GM19397 (cell line): ENCODE results near the gene DTNA.
A peak's percentile ranks its signal among the peaks of the same experiment; 100 is the strongest.
"Not testable (repeated sequence)": the region's sequence is repeated elsewhere in the genome, so short reads cannot be mapped to it uniquely, and the experiment has no call there.

Experiments used
- ATAC-seq: cut with Tn5 transposase; IDR thresholded peaks from one replicate; pipeline ENCODE4 v1.9.1; 2021; ENCODE audit warnings: mild to moderate bottlenecking, moderate library complexity; ENCODE audit not compliant: unreplicated experiment

The DTNA gene

DNA sequence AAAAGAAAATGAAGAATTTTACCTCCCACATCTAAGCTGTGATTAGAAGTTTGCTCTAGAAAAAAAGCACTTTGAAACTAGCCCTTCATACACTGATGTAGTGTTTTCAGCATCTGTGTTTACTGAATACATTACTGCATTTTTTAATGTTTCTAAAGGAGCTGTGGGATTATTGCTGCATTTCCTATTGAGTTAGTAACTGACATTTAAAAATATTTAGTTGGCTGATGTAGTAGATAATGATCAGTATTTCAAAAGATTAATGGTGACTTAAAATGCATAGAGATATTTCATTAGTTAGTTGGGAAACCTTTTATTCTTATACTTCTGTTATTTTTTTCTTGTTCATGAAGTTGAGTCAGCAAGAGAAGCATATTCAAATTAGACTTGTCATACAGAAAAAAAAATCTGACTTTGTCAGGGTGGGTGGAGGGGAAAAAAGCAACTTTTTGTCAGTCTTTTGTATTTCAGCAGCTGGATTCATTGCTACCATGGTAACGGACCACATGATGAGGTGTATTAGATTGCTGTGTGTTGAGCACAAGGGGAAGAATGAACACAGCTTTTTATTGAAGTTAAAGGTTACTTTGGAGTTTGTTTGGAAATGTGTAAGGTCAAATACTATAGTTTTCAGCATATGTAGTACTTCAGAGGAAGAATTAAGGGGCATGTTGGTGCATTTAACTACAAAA lies at the start of gene DTNA:
Gene DTNA, plus strand, starts transcription at position 549 of the 692 bp plus-strand sequence. CDS start 45,679 bp downstream, outside the sequence.
- ATAC-seq = no peak

DNA sequence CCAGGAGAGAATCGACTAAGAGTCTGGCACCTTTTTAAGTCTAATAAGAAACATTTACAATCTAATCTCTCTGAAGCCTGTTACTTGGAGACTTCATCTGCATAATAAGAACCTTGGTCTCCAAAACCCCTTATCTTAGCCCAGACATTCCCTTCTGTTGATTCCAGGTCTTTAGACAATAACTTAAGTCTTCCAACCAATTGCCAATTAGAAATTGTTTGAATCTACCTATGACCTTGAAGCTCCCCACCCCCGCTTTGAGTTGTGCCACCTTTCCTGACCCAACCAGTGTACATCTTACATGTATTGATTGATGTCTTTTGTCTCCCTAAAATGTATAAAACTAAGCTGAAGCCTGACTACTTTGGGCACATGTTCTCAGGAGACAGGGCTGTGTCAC lies 49.5 kb upstream of the DTNA start:
- no peak for ATAC-seq

DNA sequence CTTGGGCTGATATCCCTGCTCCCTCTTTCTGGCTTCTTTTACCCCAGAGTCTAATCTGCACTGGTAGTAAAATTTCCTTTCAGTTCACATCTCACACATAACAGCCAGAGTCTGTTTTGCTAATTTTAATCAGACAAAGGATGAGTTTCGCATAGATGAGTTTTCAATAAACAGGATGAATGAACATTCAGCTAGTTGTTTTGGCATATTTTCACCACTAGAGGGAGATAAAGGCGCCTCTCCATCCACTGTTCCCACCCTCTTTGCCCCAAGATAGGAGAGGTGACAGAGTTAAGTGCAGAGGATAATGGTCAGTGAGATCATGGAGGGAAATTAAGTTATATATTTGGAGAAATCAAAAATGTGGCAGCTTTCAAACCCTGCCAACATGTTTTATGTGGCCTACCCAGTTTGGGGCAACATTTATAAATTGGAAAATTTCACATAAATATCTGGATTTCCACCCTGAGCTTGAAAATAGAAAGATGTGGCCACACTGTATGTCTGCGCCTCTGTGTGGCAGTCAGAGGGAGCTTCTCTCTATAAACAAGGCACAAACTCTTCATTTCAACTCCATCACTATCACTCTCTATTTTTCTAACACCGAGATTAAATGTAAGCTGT lies 48.5 kb upstream of the DTNA start:
- peak; percentile 81 for ATAC-seq

DNA sequence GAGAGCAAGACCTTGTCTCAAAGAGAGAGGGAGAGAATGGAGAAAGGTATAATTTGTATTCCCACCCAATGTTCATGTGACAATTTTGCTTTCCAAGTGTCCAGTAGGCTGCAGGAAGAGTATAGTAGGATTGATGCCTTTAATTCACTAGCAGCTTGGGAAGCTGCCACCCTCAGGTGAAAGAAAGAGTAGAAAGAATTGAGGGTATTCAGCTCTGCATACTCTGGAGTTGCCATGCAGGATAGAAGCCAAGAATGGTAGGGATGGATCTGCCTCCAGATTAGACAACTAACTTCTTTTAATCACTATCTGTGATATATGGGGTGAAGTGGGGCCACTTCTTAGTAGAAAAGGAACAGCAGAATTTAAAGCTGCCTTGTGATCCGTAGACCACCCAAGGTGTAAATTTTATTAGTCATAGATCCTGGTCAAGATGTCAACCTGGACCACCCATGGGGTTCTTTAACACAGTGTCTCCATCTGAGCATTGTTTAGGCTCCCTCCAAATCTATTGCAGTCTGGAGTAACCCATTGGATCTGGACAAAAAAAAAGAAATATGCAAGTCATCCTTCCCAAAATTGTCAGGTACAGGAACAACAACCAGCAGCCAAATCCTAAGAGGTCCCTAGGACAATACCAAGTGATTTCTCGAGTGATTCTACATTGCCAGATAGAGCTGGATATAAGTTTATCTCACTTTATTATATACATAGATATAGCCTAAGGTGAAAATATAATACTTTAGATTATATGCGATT lies 33.1 kb upstream of the DTNA start:
- no peak for ATAC-seq

DNA sequence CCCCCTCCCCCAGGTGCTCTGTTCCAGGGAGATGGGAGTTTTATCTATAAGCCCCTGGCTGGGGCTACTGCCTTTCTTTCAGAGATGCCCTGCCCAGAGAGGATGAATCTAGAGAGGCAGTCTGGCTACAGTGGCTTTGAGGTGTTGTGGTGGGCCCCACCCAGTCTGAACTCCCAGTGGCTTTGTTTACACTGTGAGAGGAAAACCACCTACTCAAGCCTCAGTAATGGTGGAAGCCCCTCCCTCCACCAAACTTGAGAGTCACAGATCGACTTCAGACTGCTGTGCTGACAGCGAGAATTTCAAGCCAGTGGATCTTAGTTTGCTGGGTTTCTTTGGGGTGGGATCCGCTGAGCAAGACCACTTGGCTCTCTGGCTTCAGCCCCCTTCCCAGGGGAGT lies 20.3 kb upstream of the DTNA start:
- ATAC-seq = not testable (repeated sequence)

DNA sequence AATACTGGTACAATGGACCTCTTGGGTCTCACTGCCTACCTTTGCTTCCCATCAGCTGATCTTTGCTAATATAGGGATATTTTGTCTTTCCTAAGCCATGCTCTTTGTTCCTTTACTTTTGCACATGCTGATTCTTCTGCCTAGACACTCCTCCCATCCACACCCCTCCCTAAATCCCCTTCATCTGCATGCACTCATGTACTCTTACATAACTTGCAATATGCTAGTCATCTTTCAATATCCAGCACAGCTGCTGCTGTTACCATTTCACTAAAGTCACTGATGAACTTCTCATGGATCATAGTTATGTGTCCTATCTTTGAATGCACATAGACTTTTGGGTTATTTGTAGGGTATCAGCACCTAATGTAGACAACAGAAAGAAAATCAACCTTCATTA lies 18.5 kb upstream of the DTNA start:
- no peak for ATAC-seq

DNA sequence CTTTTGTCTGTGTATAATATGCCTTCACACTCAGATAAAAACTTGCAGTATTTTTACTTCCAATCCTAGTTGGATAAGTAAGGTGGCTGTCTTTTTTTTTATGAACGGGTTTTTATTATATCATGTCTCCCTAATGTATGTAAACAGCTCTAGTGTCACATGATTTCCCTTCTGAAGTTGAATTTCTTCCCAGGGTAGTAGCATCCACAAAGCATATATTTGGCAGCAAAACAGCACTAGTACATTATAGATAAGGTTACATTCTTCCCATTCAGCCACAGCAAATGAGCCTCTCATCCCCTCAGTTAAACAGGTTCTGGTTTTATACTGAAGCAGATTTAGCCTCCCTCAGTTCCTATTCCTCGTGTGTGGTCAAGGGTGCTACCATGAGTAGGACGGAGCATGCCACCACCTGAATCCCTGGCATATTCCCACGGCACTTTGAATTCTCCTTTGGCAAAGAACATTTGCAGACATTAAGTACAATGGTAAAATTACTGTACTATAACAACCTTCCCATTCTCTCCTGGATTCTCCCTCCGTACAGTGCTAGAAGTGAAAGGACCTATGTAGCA lies 15.4 kb upstream of the DTNA start:
- ATAC-seq = no peak

DNA sequence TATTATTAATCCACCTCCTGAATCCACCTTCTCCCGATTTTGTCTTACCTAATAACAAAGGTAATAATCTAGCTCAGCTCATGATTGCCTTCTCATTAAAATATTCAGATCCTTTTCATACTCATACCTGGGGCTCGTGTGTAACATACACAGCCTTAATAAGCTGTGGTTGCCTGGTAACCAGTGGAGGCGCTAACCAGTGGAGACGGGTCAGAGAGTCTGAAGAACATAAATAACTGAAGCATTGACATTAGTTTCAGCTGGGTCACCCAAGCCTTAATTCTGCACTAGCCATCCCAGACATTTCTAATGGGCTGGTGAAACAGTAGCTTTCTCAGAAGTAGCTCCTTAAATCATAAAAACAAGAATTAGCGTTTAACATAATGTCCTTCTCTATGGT lies 14.8 kb upstream of the DTNA start:
- ATAC-seq = no peak

DNA sequence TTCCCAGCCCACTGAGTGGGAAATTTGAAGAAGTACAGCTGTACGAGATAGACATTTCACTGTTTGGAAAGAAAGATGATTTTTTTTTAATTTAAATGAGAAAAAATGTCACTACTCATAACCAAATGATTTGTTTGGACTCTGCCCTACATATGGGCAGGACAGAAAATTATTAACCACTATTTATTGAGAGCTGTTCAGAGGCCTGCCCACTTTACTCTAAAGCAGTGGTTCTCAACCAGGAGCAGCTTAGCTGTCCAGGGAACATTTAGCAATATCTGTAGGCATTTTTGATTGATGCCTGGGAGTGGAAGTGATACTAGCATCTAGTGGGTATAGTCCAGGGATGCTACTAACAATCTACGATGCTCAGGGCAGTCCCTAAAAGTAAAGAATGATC lies 13.4 kb upstream of the DTNA start:
- ATAC-seq = no peak

DNA sequence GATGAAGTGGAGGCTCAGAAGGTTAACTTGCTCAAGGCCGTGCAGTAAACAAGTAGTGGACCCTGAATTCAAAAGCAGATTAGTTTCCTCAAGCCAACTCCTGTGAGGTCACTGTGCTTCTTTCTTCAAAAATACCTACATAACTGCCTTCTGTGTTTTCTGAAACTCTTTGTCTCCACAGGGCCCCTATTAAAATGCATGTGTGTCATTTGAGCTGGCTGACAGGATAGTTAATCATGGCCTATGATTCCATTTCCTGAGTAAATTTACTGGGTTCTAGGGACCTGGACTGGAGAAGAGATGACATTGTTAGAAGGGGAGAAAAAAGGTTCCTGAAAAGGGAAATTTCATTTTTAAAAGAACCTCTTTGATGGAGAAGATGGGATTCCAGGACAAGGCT lies 12.9 kb upstream of the DTNA start:
- no peak for ATAC-seq

DNA sequence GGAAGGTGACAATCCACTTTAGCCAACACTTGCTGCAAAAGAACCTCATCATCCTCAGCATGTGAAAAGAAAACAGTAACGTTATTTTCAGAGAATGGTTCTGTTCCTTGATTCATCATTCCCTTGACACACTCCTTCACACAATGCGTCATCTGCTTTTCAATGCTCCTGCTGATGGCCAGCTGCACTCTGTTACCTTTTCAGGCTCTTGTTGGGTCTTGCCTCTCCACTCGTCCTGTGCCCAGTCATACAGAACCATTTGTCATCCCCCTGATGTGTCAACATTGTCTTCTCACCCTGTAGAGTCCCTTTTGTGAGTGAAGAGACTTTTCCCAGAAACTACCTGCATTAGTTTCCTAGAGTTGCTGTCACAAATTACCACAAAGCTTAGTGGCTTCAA lies 12.2 kb upstream of the DTNA start:
- ATAC-seq = no peak

DNA sequence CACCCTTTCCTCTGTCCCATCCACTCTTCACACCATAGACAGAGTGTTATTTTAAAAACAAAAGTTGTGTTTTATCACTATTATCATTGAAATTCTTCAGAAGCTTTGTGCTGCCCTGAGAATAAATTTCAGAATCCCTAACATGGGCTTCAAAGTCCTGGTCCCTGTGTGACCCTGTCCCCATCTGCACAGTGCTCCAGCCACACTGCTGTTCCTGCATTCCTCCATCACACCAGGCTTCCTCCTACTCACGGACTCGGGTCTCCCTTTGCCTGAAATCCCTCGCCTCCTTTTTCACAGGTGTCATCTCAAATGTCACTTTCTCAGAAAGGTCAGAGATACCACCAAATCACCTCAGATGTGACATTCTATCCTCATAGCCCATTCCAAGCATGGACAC lies 8.2 kb upstream of the DTNA start:
- no peak for ATAC-seq

DNA sequence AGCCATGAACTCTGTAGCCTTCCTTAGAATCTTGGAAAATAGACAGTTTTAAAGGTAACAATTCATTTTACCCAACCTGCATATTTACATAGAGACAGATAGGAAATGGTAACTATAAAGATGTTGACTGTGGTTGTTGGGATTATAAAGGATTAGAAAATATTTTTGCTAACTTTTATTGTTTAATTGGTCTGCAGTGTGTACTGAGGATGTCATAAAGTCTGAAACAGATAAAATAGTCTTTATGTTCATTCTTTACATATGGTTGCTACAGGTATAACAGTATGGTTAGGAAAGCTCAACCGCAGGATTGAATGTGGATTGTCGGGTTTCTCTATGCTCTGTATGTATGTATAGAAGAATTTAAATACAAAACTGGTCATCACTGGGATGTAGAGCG lies 7.3 kb upstream of the DTNA start:
- ATAC-seq = no peak

DNA sequence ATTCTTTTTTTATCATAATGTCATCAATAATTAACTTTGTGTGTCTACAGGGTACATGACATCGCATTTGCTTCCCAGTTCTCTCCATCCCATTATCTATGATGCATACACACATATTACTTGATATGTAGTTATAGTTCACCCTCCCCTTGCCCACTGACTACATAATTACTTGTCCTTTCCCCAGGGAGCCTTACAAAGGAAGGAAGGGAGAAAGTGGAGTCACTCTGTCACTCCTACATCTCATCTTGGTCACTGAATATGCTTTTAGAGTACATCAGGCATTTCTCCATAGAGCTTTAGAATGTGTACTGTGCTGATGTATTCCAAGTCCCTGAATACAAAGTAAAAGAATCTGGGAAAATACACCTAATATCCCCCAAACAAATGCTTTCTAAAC lies 6.0 kb upstream of the DTNA start:
- no peak for ATAC-seq

DNA sequence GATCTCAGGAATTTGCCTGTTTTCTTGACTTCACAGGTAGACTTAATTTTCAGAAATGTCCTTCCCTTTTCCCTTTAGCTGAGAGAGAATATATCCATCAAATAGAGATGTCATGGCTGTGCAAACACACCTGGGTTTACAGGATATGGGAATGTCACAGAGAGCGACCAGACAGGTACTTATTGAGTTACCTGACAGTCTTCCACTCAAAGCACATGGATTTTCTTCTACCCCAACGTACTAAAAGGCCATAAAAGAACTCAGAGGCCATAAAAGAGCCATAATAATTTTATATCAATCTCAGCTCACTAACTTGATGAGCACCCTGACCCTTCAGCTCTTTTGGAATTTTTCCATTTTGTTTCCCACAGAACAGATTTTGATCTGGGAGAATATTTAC lies 5.3 kb upstream of the DTNA start:
- no peak for ATAC-seq

DNA sequence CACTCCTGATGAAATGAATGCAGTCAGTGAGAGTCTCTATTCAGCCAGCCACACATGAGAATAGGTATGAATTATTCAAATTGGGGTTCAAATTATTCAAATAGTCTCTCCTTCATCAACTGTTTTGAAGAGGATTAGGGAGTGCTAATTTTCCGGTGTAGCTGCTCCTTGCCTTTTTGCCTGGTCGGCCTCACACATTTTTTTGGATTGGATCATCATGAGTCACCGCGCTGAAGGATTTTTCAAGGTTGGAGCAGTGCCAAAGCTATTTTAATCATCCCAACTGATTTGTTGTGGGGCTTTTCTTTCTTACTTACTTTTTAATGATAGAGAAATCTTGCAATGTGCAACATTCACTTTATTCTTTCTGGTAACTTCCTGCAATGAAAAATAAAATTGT lies 2.4 kb upstream of the DTNA start:
- no peak for ATAC-seq

DNA sequence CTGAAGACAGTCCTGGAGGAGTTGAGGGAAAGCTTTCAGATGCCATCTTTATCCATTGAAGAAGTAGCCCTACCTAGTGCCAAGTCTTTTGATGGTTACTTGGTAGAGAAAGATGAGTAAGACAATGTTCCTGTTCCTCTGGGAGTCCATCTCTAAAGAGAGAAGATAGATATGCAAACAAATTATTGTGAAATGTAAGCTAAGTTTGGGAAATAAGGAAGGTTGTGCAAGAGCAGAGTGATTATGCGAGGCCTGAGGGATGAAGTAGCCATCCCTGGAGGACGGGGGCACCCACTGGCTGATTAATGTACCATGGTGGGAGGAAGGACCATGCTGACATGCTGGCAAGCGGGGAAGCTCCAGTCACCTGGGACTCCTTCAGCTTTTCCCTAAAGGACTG lies 994 bp upstream of the DTNA start:
- no peak for ATAC-seq

DNA sequence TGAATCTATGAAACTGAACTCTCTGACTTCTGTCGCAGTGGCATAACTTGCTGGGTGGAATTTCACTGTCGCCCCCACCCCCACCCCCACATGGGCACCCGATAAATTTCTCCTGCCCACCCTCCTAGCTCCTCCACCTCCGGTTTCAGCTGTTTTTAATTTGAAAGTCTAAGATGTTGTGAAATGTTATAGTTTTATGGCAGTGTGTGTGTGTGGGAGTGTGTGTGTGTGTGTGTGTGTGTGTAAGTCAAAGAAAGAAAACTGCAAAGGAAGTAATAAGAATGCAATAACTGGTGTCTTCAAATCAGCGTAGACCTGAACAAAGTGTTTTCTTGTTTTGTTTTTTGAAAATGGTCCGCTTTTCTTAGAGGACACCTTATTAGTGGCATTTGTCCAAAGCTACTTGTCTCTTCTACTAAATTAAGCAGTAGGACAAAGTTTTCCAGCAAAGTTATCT lies 388 bp downstream of the DTNA start:
- ATAC-seq = no peak

DNA sequence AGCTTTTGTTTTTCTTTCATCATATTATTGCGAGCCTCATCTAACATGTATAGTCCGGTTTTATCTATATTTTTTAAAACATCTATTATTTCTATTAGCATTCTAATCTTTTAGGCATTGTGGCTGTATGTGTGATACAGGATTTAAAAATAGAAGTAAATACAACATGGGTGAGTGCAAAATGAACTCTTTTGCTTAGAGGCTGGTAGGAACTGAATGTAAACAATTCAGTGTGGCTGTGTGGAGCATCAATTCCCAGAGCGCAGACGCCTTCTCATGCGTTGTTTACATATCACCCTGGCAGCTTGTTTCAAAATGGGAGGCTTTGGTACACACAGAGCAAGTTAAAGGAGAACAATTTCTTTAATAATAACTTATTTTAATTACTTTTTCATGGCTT lies 836 bp downstream of the DTNA start:
- no peak for ATAC-seq

DNA sequence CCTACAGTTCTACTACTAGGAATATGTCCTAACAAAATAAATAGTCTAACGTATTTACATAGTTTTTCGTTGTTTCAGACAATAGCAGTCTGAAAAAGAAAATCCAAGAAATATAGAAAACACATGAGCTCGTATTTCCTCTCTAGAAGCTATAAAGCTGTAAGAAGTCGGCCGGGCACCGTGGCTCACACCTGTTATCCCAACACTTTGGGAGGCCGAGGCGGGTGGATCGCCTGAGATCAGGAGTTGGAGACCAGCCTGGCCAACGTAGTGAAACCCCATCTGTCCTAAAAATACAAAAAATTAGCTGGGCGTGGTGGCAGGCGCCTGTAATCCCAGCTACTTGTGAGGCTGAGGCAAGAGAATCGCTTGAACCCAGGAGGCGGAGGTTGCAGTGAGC lies 6.0 kb downstream of the DTNA start:
- ATAC-seq = not testable (repeated sequence)

DNA sequence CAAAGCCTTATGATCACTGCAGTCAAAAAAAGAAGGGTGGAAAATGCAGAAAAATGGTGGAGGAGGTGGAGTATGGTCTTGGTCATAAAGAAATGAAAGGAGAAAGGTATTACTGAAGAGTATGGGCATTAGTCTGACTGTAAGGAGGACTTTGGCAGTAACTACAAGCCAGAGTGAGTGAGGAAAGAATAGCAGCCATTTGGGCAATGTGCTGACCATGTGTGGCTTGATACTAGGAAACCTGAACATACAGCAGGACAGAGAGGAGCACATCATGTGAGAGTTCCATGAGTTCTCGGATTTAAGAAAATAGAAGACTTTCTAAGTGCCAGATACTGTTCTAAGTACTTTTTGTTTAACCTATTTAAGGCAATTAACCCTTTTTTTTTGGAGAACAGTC lies 8.5 kb downstream of the DTNA start:
- ATAC-seq = no peak

DNA sequence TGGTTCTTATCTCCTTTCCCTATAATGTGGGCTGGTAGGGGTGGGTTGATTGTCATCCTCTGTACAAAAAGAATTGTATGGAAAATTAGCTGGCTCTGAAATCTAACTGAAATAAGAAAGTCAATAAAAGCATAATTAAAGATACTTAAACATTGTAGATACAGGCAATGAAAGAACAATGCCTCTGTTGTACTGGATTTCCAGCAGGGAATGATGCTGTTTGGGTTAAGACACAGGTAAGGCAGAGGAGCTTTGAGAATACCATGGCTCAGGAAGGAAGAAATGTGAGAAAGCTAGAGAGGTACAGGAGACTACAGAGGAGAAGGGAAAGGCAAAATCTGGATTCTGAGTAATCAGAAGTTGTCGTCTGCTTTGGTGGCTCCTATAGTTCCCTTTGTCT lies 10.1 kb downstream of the DTNA start:
- ATAC-seq = no peak
